K562 (cell line): ENCODE measurements around the gene PGBD1. TPM values are rescaled to one million over a fixed set of nuclear protein-coding genes. Genes with fewer than 3 reads are reported as not detected.

Source experiments
- CXXC5 ChIP-seq: fragments of 250-450 bp; sonication (Bioruptor Pico); IDR thresholded peaks from 2 replicates; pipeline ENCODE4 v1.8.0; 2022; ENCODE audit warnings: inconsistent platforms, mild to moderate bottlenecking, moderate library complexity
- DNMT1 ChIP-seq: fragments of 450-650 bp; IDR thresholded peaks from 2 replicates; pipeline ENCODE4 v1.6.1; 2016; ENCODE audit warnings: antibody characterized with exemption, mild to moderate bottlenecking
- GTF2A2 ChIP-seq: IDR thresholded peaks from 2 replicates; pipeline ENCODE4 v1.6.1; 2016; ENCODE audit warnings: mild to moderate bottlenecking, missing genetic modification characterization, missing compliant biosample characterization
- GTF2F1 ChIP-seq: IDR thresholded peaks from 2 replicates; pipeline ENCODE4 v1.6.1; 2011; ENCODE audit warnings: low read depth, low read length, improper control_type of control experiment
- KLF13 ChIP-seq: fragments of 450-650 bp; IDR thresholded peaks from 2 replicates; pipeline ENCODE4 v1.6.1; 2016; ENCODE audit warnings: missing genetic modification characterization, low read depth, mild to moderate bottlenecking, missing compliant biosample characterization, moderate library complexity, borderline replicate concordance
- MTA2 ChIP-seq: fragments of 450-650 bp; IDR thresholded peaks from 2 replicates; pipeline ENCODE4 v1.6.1; 2016; ENCODE audit warnings: low read depth
- MTF1 ChIP-seq: fragments of 250-450 bp; sonication (Bioruptor Pico); IDR thresholded peaks from 2 replicates; pipeline ENCODE4 v1.9.0; 2021; ENCODE audit warnings: moderate library complexity, mild to moderate bottlenecking, inconsistent platforms, borderline replicate concordance
- NELFE ChIP-seq: IDR thresholded peaks from 2 replicates; pipeline ENCODE4 v1.6.1; 2011; ENCODE audit warnings: mild to moderate bottlenecking; ENCODE audit not compliant: insufficient read depth, insufficient read length
- NFE2L1 ChIP-seq: fragments of 450-650 bp; IDR thresholded peaks from 2 replicates; pipeline ENCODE4 v1.6.1; 2016; ENCODE audit warnings: missing genetic modification characterization, low read depth, mild to moderate bottlenecking, missing compliant biosample characterization, moderate library complexity, borderline replicate concordance
- POLR2B ChIP-seq: fragments of 450-650 bp; IDR thresholded peaks from 2 replicates; pipeline ENCODE4 v1.6.1; 2018; ENCODE audit warnings: low read depth; ENCODE audit not compliant: partially characterized antibody
- RFX1 ChIP-seq: fragments of 450-650 bp; IDR thresholded peaks from 2 replicates; pipeline ENCODE4 v1.6.1; 2016; ENCODE audit warnings: mild to moderate bottlenecking, moderate library complexity
- SMAD4 ChIP-seq: fragments of 250-450 bp; sonication (Bioruptor Pico); conservative IDR thresholded peaks from 2 replicates; pipeline ENCODE4 v1.8.0; 2021; ENCODE audit warnings: inconsistent platforms, mild to moderate bottlenecking, moderate library complexity
- SMARCC2 ChIP-seq: fragments of 450-650 bp; IDR thresholded peaks from 2 replicates; pipeline ENCODE4 v1.6.1; 2017; ENCODE audit warnings: antibody characterized with exemption, moderate library complexity, mild to moderate bottlenecking, low read depth
- STAT5B ChIP-seq: fragments of 250-450 bp; sonication (Bioruptor Pico); IDR thresholded peaks from 2 replicates; pipeline ENCODE4 v1.8.0; 2021; ENCODE audit warnings: mild to moderate bottlenecking, inconsistent platforms
- TRIM28 ChIP-seq: fragments of 450-650 bp; IDR thresholded peaks from 2 replicates; pipeline ENCODE4 v1.6.1; 2017
- XRCC3 ChIP-seq: fragments of 450-650 bp; IDR thresholded peaks from 2 replicates; pipeline ENCODE4 v1.6.1; 2017; ENCODE audit warnings: mild to moderate bottlenecking, moderate library complexity
- ZNF253 ChIP-seq: fragments of 250-450 bp; sonication (Bioruptor Pico); conservative IDR thresholded peaks from 2 replicates; pipeline ENCODE4 v1.6.1; 2021; ENCODE audit warnings: mild to moderate bottlenecking
- ZNF282 ChIP-seq: sonication (generic); formaldehyde crosslinking; IDR thresholded peaks from 2 replicates; pipeline ENCODE4 v1.8.1; 2023; ENCODE audit warnings: missing genetic modification reagents
- ZNF384 ChIP-seq: IDR thresholded peaks from 2 replicates; pipeline ENCODE4 v1.6.1; 2012; ENCODE audit warnings: low read depth, low read length, improper control_type of control experiment
- ZNF668 ChIP-seq: fragments of 250-450 bp; sonication (Bioruptor Pico); IDR thresholded peaks from 2 replicates; pipeline ENCODE4 v1.8.0; 2022; ENCODE audit warnings: mild to moderate bottlenecking, inconsistent platforms
- ZNF780A ChIP-seq: fragments of 250-450 bp; sonication (Bioruptor Pico); IDR thresholded peaks from 2 replicates; pipeline ENCODE4 v1.5.0; 2021; ENCODE audit warnings: mild to moderate bottlenecking
- ZSCAN32 ChIP-seq: fragments of 450-650 bp; formaldehyde crosslinking; IDR thresholded peaks from 2 replicates; pipeline ENCODE4 v1.4.0; 2020; ENCODE audit warnings: mild to moderate bottlenecking, moderate library complexity
- polyA plus RNA-seq, 8 experiments: library from polyadenylated mRNA; depleted of rRNA in 4 of 8; stranded (reverse) in 5 of 8; unstranded in 3 of 8; fragments of >200 nt; fragmentation: Nextera tagmentation in 2 of 8; fragmentation: Illumina TruSeq in 1 of 8; extraction: Ambion mirVana in 2 of 8; extraction: Trizol in 1 of 8; gene quantifications; 2 replicates each; pipeline versions ENCODE4 v1.2.1 to v1.2.3, GENCODE V29; 2011 to 2014; ENCODE audit warnings: inconsistent platforms in 1 of 8, missing spikeins in 1 of 8
- total RNA-seq, 7 experiments: library from RNA; depleted of rRNA in 6 of 7; stranded (reverse); fragments of >200 nt in 6 of 7; fragmentation: Illumina TruSeq in 2 of 7; extraction: Trizol in 2 of 7; gene quantifications; 2 replicates each; pipeline versions ENCODE4 v1.2.1 to v1.2.3, GENCODE V29; 2011 to 2021; ENCODE audit warnings: low replicate concordance in 1 of 7
- TF ChIP-seq, protein P1 (sequence below): fragments of 250-450 bp; sonication (Bioruptor Pico); IDR thresholded peaks from 2 replicates; pipeline ENCODE4 v1.5.0; 2021
- TF ChIP-seq, protein P2 (sequence below): sonication (generic); formaldehyde crosslinking; IDR thresholded peaks from 2 replicates; pipeline ENCODE4 v1.8.0; 2022; ENCODE audit warnings: mild to moderate bottlenecking, missing genetic modification reagents, borderline replicate concordance
- TF ChIP-seq, protein P3 (sequence below): conservative IDR thresholded peaks from 2 replicates; pipeline ENCODE4 v1.6.1; 2011; ENCODE audit warnings: low read depth, mild to moderate bottlenecking, low read length; ENCODE audit not compliant: control insufficient read depth

The PGBD1 gene
- total and polyA plus RNA-seq, 9 of the 15 experiments (the other 6 are each of a cell fraction or from before 2014, with no cell fraction given): 3.3 to 9.0 (median 7.3) TPM

DNA sequence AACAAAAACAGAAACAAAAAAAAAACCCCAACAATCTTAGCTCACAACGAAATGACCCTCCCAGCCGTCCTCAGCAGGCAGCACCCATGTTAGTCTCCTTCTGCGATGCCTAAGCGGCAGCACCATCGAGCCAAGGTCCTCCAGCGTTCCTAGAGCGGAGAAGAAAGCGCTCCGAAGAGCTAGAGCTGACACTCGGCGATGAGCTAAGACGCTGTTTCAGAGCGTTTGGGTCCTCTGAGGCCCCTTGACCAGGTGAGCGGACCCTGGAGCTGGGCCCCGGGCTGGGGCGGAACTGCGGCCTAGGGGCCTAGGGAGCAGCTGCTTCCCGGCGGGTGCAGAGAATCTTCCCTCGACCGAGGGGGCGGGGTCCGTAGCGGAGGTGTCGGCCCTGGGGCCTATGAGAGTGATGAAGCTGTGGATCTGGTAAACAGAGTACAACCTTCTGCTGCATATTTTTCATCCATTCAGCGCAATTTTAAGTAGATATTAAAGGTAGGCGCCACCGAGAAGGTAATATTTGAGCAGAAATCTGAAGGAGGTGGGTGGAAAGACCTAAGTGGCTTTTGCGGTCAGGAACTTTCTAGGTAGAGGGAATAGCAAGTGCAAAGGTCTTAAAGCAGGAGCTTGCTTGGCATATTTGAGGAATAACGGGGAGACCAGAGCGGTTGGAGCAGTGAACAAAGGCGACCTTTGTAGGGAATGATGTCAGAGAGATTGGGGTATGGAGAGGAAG, 14.2 kb upstream of the PGBD1 start, which contains the start of gene ZSCAN26 (continued):
- TF ChIP-seq, protein P1, sequence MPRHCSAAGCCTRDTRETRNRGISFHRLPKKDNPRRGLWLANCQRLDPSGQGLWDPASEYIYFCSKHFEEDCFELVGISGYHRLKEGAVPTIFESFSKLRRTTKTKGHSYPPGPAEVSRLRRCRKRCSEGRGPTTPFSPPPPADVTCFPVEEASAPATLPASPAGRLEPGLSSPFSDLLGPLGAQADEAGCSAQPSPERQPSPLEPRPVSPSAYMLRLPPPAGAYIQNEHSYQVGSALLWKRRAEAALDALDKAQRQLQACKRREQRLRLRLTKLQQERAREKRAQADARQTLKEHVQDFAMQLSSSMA (CRISPR knock-in tag): no peak
- 0 out of 2 replicates have a peak, but pooled peaks have one; percentile 28 for TF ChIP-seq ZSCAN32
- no peak for TF ChIP-seq ZNF668
- TF ChIP-seq KLF13: peak; percentile 98
- no peak for TF ChIP-seq GTF2A2
- TF ChIP-seq SMARCC2: 0 out of 2 replicates have a peak, but pooled peaks have one; percentile 13
- TF ChIP-seq POLR2B: peak; percentile 87
- TF ChIP-seq SMAD4 (CRISPR knock-in tag): peak; percentile 79; the same call in 1 of the 2 replicates
- TF ChIP-seq DNMT1: no peak
- TF ChIP-seq GTF2F1: no peak; the same call in 1 of the 2 replicates
- TF ChIP-seq ZNF384: 0 out of 2 replicates have a peak, but pooled peaks have one; percentile 17
- no peak for TF ChIP-seq ZNF282 (CRISPR knock-in tag)
- TF ChIP-seq CXXC5 (CRISPR knock-in tag): peak; percentile 85
- TF ChIP-seq, protein P2, sequence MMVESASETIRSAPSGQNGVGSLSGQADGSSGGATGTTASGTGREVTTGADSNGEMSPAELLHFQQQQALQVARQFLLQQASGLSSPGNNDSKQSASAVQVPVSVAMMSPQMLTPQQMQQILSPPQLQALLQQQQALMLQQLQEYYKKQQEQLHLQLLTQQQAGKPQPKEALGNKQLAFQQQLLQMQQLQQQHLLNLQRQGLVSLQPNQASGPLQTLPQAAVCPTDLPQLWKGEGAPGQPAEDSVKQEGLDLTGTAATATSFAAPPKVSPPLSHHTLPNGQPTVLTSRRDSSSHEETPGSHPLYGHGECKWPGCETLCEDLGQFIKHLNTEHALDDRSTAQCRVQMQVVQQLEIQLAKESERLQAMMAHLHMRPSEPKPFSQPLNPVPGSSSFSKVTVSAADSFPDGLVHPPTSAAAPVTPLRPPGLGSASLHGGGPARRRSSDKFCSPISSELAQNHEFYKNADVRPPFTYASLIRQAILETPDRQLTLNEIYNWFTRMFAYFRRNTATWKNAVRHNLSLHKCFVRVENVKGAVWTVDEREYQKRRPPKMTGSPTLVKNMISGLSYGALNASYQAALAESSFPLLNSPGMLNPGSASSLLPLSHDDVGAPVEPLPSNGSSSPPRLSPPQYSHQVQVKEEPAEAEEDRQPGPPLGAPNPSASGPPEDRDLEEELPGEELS (CRISPR knock-in tag): no peak
- TF ChIP-seq ZNF780A (CRISPR knock-in tag): no peak
- TF ChIP-seq, protein P3, sequence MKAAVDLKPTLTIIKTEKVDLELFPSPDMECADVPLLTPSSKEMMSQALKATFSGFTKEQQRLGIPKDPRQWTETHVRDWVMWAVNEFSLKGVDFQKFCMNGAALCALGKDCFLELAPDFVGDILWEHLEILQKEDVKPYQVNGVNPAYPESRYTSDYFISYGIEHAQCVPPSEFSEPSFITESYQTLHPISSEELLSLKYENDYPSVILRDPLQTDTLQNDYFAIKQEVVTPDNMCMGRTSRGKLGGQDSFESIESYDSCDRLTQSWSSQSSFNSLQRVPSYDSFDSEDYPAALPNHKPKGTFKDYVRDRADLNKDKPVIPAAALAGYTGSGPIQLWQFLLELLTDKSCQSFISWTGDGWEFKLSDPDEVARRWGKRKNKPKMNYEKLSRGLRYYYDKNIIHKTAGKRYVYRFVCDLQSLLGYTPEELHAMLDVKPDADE: no peak
- no peak for TF ChIP-seq ZNF253 (CRISPR knock-in tag)
- no peak for TF ChIP-seq RFX1
- TF ChIP-seq STAT5B: no peak
- TF ChIP-seq MTA2: peak; percentile 18
- no peak for TF ChIP-seq MTF1 (CRISPR knock-in tag)
- TF ChIP-seq NELFE: no peak
- peak; percentile 28; the same call in 1 of the 2 replicates for TF ChIP-seq TRIM28
- TF ChIP-seq XRCC3: no peak
- TF ChIP-seq NFE2L1 (tag): no peak
